Activated CD8-positive, alpha-beta memory T cell treated with anti-CD3 and anti-CD28 coated beads for 24 hours (primary cell): ENCODE measurements around the gene GLI3.

Experiments used
- DNase-seq: peaks from one replicate; pipeline ENCODE4 v3.0.0-alpha.2; 2020

Gene GLI3

DNA sequence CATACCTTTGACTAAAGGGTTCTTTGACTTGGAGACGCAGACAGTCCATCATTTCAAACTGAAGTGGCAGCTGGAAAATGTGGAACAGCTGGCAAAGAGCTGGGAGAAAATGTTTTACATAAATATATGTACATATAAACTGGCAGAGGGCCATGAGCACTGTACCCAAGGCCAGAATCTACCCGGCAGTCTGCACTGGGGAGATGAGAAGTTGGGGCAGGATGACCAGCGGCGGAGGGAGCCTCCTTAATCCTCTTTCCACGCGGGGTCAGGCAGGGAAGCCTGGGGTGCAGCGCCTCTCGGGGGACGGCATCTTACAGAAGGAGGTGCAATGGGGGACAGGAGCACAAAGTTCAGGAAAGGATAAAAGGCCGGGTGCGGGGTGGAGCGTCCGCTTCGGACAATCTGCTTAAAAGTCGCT lies 1.3 kb downstream of the GLI3 start:
- DNase-seq, result no peak

DNA sequence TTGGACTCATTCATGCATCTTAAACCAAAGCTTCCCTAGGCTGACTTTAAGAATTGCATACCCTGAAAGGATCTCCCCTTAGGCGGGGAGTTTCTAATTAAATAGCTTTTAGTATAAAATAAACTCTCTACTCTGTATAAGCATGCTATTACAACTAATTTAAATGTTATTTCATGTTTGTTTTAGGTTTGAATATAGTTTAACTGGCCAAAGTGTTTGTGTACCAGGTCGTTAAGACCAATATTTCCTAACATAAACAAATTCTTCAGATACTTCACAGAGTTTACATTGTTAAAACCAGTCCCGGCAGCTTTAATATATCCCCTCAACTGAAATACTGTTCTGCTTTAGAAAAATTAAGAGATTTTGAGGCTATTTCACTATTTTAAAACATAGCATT lies 2.3 kb downstream of the GLI3 start:
- DNase-seq, result no peak

DNA sequence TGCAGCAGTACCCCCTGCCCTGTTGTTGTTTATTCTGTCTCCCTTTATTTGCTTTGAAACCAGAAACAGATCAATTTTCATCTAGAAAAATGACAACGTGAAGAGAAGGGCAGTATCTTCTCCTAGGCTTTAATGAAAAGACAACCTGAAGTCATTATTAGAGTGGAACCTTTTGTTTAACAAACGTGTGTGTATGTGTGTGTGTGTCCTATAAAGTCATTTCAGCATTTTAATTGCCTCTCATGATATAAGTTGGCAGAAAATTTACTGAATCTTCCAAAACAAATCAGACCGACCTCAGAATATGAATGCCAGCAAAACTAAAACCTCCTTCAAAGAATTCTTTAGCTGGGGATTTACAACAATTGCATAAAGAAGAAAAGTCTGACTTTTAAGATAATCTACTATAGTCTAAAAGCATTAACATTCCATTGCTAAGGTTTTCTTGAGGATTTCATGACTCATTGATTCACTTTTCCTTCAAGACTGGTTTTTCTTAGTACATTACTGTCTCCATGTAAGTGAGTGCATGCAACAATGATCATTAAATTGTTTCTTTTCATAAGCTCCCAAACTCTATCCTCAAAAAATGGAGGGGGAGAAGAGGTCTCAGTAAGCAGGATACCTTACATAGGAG lies 3.2 kb downstream of the GLI3 start:
- no peak for DNase-seq

DNA sequence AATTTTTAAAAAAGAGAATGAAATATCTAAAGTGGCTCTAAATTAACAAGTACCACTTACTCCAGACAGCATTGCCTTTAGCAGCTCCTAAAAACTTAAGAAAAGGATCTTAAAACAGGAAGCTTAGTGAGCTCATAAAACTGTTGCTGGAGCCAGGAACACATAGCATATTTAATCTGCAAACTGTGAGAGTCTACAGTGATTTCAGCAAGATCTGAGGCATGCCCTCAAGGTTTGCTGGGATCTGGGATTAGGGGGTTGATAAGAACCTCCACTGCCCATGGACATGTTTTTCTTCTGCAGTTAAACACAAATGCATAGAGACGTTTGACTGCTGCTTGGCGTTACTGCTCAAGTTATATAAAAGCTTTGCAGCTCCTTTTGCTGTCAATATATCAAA lies 3.8 kb downstream of the GLI3 start:
- no peak for DNase-seq

DNA sequence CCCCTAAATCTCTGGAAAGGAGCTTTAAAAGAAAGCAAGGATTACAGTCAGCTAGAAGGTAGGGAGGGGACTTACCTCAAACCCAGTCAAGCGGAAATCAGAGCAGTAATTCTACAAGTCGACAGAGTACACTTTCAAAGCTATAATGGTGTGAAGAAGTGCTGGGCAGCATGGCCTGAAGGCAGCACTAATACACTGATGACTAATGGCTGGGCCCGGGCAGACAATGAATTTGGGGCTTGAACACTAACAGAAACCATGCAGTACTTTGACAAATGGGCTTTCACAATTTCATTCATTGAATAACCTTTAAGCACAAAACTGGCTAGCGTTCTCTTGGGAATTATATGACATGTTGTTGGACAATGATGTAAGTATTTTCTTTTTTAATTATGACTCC lies 4.7 kb downstream of the GLI3 start:
- no peak for DNase-seq

DNA sequence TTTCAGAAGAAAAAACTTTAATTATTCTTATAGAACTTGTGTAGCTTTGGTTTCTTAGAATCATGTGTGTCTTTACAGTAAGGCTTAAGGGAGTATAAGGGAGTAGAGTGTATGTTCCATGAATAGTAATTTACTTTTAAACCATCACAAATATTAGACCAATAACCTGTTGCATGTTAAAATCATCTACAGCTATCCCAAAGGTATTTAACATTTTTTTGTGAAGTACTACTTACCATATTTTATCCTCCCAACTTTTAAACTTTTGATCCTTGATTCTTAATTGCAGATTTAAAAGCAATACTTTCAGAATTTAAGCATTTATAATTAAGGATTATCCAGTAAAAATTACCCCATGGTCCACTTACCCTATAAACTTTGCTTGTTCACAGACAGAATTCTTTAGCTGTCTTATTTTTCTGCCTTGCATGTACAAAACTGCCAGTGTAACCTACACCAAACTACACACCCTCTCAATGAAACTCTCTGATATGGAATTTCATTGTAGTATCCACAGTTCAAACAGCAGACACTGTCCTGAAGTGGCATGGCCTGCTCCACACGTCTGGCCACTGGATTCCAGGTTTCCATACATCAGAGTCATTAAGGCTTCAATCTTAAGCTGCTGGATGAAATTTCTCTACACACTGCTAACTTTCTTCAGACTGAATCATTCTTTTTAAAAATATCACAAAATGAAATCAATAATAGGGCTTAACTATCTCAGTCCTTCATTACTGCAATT lies 5.8 kb downstream of the GLI3 start:
- no peak for DNase-seq

DNA sequence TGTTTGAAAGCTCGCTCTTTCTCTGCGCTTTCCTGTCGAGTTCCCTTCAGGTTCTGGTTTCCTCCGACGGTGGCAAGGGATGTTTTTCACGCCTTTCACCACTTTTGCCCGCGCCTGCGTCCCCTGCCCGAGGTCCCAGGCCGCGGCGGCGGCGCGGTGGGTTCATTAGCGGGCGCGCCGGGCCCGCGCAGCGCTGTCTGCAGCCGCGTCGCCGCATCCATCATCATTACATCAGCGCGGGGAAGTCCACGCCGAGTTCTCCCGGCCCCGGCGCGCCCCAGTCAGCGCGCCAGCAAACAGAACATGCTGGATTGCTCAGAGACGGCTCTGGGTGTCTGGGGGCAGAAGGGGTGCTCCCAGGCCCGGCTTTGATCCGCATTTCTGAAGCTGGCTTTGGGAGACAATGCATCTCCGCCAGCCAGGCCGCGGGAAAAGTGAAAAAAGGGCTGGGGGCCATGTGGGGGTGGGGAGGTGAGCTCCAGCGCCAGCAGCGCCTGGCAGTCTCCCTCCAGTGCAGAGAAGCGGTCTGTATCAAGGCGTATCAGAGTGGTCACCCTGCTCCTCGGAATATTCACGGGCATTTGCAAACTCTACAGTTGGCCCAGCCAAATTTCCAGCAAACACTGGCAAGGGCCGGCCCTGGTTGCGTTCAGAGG lies 8.9 kb downstream of the GLI3 start:
- no peak for DNase-seq

DNA sequence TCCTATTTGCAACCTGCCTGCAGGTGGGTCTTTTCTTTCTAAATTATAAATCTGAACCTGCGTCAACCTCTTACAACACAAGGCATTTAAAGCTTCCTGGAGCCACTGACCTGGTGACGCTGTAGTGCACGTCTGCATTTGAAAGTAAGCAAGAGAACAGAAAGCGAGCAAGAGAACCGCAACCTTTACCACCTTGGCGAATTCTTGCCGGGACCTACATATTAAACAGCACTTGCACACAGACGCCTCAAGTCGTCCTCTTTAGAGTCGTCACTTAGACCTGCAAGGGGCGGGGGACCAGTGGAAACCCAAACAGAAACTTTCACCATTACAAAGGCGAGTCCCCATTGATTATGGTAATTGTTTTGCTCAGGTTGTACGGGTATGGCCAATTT lies 9.5 kb downstream of the GLI3 start:
- no peak for DNase-seq

DNA sequence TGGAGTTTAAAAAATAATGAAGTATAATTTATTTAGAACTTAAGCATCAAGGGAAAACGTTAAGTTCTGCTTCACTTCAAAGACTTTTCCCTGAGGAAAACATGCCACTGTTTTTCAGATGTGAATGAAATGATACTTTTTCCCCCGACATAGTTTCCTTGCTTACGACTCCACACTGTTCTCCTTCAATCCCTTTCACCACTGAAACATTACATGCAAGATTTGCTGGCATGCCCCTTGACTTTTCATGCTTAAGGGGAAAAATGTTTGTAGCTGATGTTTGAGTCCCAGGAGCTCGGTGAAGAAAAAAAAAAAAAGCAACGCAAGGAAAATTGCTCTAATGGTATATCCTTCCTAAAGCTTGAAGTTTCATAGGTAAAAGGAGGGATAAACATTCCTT lies 10.0 kb downstream of the GLI3 start:
- no peak for DNase-seq

DNA sequence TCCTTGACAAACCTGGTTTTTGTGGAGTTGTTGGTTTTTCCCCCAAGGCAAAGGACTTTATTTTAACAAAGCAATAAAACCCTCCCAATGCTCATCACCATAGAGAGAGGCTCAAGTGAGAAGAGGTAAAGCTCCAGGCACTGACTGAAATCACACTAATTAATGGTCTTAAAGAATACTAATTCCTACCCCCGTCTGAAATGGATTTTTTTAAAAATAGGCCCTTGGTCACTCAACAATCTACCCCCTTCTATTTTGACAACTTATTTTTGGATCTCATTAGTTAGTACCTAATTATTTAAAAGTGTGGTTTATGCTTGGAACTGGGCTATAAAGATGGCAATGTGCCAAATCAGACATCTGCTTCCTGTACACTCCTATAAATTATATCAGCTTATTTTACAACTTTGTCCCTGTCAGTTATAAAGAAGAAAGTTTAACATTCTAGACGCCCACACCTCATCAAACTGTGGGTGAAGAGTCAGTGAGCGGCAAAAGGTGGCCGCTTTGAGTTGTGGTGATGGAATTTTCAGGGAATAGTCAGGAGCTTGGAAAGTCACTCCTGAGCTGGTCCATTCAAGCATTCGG lies 10.6 kb downstream of the GLI3 start:
- no peak for DNase-seq

DNA sequence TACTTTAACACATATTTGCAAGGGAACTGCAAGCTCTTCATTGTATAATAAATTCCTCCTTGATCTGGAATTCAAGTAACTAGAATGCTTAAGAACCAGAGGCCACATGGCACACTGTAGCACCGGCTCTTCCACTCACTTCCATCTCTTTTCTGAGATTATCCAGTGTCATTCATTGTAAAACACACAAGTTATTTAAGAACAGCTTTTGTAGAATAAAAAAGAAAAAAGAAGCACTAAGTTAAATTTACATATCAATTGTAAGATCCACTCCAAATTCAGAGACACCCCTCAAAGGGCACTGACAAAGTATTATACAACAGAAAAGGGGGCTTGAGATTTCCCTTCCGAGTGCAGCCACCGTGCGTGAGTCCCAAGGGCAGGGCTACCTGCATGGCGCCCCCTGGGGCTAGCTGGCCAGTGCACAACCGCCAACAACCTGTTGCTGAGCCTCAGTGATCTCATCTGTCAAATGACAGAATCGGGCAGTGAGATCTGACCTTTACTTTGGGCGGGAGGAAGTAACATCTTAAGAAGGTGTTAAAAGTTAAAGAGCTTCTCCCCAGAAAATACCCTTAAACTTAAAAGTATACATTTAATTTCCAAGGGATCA lies 12.5 kb downstream of the GLI3 start:
- DNase-seq, result no peak

DNA sequence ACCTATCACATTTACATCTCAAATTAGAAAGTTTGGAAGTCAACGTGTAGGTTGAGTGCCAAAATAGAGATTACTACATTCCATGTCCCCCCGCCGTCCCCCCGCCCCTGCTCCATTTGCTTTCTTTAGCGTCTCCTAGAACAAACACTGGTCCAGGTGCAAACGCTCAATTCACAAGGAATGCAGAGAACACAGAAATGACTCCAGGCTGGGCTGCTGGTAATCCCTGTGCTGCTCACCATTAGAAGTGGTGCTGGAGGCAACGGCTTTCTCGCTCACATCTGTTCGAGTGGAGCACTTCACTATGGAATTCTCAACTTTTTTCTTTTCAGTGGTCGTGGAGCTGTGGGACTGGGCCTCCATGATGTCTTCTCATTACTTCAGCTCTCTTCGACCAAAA lies 14.1 kb downstream of the GLI3 start:
- no peak for DNase-seq

DNA sequence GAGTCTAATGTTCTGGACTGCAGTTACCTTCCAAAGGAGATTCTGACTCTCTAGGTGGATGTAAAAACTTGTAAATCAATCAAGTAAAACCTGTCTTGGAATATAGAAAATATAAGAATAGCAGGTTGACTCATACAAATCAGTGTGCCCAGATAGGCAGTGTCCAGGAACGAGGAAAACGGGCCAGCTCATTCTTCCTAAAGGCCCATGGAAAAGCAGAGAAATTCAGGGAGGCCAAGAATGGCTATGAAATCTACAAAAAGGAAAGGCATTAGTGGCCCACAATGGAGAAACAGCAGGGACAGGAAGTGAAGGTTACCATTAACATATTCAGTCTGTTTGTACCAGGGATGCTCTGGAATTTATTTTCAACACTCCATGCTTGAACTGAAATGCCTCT lies 14.9 kb downstream of the GLI3 start:
- DNase-seq, result no peak

DNA sequence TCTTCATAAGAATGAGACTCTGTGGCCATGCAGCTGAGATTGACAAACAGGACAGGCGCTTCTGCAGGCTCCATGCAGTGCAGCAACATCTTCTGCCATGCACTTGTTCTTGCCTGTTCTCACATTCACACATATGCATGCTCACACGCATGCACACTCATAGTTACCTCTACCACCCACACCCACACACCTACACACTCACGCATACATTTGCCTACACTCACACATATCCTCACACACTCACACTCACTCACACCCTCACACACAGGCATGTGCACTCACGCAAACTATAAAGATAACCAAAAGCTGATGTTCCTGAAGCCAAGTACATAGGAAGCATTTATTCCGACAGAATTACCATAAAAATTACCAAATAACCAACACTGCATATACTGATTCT lies 15.7 kb downstream of the GLI3 start:
- DNase-seq, result no peak

DNA sequence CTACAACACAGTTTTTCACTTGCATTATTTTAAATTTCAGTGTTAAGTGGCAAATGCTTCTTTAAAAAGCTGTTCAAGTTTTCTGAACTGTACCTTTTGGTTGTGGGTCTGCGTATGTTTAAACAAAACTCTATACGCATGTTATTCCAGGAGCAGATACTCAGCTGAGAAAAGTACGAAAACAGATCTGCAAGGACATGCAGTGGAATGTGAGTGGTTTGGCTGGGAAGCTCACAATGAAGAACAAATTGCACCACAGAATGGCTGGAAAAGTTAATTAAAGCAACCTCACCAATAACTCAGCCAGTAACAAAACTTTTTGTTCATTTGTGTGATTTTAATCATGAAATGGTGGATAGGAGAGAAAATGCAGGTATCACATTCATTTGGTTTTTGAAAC lies 17.6 kb downstream of the GLI3 start:
- DNase-seq, result no peak

DNA sequence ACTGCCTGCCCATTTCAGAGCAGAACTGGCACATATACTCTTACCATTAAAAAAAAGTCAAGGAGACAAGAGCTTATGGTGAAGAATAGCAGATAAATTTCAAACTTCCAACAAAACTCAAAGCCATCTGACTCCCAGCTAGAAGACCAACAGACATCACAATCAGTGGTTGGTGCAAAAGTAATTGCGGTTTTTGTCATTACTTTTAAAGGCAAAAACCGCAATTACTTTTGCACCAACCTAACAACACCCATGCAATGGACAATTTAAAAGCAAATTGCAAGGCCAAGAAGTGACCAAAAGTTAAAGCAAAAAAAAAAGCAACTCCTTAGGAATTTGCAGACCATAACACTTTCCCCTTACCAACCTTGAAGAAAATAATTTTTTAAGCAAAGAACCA lies 18.8 kb downstream of the GLI3 start:
- DNase-seq, result no peak

DNA sequence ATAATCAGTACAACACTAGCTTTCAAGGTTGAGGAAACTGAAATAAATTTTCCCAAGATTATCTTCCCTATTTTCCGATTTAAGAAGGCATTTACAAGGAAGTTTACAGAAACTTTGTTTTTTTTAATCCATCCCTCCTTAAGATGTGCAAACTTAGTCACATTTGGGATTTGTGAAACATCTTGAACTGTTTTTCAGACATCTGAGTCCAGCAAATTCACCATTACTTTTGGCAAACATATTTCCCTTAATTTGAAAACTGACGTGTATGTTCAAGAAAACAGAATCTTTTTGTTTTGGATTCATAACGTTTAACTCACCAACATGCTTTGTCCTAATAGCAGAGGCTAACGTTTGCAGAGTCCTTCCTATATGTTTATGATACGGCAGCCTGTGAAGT lies 19.5 kb downstream of the GLI3 start:
- no peak for DNase-seq

DNA sequence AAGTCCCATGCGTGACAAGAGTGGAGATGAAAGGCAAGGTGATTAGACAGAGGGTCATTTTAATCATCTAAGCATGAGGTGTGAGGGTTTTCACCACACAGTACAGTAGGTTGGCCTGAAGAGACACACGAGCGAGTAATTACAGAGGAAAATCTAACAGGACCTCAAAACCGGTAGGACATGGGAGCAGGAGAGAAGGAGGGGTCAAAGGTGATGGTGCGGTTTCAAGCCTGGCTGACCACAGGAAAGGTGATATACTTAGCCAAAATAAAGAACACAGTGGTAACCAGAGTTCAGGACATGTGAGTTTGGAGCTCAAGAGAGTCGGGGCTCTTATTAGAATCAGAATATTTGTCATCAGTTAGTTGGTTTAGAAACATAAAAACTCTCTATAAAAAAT lies 20.0 kb downstream of the GLI3 start:
- DNase-seq, result no peak

DNA sequence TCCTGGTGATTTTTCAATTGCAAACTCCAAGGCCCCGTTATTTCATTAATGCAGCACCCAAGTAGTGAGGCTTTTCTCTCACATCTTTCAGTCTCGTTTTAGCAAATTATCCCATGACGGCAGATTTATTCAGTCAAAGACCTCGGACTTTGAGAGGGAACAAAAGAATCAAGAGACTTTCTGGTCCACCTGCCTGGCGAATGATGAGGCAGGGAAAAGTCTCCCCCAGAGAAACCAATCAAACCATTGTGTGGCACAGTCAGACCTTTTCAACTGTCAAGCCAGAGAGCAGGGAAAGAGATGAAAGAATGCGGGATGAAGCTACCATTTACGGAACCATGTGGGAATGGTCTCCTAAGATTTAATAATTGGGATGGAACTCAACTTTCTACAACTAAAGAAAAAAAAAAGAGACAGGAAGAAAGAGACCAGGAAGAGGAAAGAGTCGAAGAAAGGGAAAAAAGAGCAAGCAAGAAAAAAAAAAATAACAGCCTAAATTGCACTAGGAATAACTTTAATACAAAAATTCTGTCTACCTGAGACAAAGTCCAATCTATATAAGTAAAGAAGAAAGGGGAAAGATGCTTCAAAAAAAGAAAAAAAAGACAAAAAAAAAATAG lies 22.8 kb downstream of the GLI3 start:
- DNase-seq, result no peak

DNA sequence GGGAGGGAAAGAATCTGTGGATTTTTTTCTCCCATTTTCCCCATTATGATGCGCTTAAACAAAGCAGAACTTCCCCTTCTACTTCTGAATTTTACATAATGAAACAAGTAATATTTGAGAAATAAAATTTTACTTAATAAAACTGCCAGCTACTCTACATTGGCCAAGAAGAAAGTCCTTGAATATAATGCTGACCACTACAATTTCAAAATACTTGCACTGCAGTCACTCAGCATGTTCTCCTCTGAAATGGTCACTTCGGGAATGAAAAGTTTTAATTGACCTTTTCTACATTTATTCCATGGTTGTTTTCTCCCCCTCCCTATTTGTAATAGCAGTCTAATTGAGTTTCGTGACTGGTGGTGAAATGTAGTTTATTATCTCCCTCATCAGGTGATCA lies 23.9 kb downstream of the GLI3 start:
- DNase-seq, result no peak

DNA sequence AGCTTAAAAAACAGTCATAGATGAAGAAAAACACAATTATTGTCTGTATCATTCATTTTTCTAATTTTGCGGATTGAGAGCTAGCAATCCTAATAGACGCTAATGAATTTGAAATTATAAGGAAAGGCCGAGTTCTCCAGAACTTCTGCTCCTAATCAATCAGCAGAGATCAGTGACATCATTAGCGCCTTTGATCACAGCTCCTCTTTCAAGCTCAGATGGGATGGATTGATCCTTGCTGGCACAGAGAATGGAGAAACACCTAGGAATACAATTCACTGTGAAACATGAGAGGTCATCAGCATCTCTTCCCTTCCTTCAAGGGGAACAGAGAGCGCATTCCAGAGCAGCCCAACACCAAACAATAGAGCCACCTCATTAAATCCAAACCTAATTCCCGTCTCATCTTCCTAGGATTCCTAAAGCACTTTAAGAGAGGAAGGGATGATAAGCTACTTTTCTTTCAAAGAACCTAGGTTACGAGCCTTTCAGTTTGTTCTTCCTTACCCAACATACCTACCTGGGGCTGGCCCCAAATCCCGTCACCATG lies 24.4 kb downstream of the GLI3 start:
- no peak for DNase-seq

DNA sequence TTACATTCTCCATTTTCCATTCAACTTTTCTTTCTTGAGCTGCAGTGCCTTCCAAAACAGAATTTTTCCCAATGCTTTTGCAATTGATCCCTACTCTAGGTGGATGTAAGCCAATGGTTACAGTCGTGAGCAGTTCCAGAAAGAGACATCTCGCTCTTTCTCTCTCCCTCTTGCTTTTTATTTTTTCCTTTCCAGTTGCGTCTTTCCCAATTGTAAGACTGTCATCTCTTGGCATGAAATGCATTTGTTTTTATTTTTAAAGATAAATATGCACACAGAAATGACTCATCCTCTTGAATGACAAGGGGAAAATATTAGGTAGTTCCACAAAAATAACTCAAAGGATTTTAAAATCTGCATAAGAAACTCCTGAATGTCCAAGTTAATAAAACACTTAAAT lies 25.1 kb downstream of the GLI3 start:
- no peak for DNase-seq

DNA sequence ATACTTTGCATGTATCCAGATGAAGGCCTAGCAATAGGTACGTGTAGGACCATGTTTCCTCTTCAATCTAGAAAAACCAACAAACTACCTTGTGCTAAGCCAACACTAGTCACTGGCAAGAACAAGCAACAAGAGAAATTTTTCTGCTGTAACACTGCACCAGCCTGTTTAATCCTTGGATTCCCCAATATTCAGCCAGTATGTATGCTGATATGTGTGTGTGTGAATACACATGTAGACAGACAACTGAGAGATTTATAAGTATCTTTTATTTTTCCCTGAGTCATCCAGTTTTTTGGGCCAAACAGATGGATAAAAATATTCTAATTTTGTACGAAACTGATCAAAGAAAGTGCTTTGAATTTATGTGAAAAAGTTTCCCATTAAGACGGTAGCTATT lies 26.2 kb downstream of the GLI3 start:
- DNase-seq, result no peak
